NCI-H2196 (cell line): ENCODE results near the gene IDH2.
"Not testable (repeated sequence)": the region's sequence is repeated elsewhere in the genome, so short reads cannot be mapped to it uniquely, and the experiment has no call there.

Experiments used
- DNase-seq: peaks from one replicate; lab custom pipeline; 2025; ENCODE audit not compliant: unreplicated experiment; lab: John Stamatoyannopoulos, UW

Gene IDH2

DNA sequence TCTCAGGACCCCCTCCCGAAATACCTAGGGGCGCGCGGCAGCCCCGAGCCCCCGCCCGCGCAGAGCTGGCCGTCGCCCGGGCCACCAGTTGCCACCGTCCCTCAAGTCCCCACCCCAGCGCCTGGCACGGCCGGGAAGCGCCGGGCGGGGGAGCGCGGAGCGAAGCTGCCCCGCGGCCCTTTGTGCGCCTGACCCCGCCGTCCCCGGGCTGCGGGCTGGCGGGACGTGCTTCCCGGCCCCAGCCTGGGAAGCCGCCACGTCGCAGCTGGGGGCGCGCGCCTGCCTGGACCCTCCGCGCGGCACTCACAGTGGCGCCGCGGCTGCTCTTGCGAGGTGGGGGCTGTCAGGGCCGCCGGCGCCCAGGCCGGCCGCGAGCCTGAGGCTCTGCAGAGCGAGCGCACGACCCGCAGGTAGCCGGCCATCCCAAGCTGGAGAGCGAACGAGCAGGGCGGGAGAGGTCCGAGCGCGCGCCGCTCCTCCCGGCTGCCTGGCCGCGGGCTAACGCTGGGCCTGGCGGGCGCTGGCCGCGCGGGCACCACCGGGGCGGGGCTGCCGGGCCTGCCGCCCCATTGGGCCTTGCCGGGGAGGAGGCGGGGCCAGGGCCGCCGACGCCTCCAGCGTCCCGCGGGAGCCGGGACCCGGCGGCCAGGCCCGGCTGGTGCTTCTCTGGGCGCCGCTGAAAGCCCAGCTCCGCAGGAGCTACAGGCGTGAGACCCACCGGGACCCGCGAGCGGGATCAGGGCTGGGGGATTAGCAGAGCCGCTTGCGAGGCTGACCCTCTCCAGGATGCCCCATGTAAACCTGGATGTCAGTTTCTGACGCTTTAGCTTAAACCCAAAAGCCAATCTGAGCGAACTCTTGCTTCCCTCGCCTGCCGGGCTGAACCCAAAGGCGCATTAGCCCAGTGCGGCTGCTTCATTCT, at the start of gene IDH2:
TSS of gene IDH2 (minus strand) at position 500 of the 922 bp plus-strand sequence. CDS start at position 422, 78 bp downstream.
- DNase-seq, result peak; percentile 79

DNA sequence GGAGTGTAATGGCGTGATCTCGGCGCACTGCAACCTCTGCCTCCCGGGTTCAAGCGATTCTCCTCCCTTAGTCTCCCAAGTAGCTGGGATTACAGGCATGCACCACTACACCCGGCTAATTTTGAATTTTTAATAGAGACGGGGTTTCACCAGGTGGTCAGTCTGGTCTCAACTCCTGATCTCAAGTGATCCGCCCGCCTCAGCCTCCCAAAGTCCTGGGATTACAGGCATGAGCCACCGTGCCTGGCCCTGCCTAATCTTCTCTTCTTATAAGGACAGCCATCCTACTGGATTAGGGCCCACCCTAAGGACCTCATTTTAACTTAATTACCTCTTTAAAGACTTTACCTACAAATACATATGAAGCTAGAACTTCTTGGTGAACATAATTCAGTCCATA, 48.3 kb upstream of the IDH2 start:
- not testable (repeated sequence) for DNase-seq

GRCh38 chr15:90149609-90150340, 47.5 kb upstream of the IDH2 start:
- DNase-seq, result no peak

GRCh38 chr15:90146198-90146761, 44.0 kb upstream of the IDH2 start:
- not testable (repeated sequence) for DNase-seq

- no peak for DNase-seq
Measured at GRCh38 chr15:90145761-90146160, 43.5 kb upstream of the IDH2 start.

DNA sequence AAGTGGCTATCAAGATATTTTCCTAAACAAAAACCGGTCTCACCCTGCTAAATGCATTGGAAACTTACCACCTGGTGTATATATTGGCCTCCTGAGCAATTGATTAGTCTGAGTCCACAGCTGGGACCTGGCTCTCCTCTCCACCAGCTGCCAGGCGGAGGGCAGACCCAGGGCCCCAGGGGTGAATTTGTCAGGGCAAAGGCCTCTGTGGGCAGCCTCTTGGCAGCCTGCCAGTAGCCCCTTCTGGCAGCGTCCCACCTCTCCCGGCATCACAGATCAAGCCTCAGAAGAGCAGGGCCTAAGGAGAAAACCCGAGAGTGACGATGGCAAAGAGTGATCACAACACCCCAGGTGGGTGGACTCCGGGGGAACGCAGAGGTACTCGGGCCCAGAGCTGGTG, 43.0 kb upstream of the IDH2 start:
- no peak for DNase-seq

GRCh38 chr15:90143166-90143655, 40.9 kb upstream of the IDH2 start:
- DNase-seq, result peak; percentile 32

DNA sequence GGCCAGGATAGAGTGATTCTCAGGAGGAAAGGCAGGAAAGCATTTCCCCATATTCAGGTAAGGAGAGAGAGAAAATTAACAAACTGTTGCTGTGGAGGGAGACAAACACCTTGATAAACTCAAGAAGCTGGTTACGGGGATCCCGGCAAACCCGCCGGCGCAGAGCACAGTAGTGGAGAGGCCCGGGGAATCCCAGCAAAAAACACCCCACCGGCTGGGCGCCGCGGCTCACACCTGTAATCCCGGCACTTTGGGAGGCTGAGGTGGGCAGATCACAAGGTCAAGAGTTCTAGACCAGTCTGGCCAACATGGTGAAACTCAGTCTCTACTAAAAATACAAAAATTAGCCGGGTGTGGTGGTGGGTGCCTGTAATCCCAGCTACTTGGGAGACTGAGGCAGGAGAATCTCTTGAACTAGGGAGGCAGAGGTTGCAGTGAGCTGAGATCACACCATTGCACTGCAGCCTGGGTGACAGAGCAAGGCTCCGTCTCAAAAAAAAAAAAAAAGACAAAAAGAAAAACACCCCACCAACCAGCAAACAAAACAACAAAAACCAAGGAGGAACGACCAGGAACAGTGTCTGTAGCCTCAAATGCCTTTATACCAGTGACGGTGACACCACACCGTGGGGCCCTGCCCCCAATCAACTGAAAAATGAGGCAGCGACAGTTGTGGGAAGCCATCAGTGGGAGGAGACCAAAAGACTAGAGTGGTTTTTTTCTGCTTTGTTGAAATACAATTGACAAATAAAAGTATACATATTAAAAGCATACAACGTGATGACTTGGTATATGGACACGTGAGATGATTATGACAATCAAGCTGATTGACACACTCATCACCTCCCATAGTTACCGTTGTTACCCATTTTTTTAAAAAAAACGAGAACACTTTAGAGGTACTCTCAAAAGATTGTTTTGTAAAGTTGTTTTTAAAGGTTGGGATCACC, 40.2 kb upstream of the IDH2 start:
- DNase-seq, result no peak

DNA sequence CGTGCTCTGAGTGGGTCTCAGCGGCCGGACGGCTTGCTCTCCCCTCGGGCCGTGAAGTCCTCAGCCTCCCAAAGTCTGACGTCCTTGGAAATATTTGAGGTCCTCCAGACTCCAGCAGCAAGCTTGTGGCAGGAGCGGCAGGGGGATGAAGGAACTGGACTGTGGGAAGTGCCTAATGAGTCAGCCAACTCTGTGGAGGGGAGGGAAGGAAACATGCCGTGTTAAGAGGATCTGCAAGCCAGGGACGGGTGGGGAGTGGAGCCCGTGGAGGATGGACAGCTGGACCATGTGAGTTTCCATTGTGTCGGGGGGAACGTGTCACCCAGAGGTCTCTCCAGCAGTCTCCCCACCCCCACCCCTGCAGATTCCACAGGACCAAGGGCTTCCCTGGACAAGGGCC, 39.4 kb upstream of the IDH2 start:
- DNase-seq, result no peak

DNA sequence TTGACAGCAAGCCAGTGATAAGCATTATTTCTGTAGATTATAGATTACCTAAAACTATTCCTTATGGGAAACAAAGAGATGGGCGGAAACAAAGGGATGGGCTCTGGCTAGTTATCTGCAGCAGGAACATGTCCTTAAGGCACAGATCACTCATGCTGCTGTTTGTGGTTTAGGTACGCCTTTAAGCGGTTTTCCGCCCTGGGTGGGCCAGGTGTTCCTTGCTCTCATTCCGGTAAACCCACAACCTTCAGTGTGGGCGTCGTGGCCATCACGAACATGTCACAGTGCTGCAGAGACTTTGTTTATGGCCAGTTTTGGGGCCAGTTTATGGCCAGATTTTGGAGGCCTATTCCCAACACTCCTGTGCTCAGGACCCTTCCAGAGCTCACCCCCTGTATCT, 37.3 kb upstream of the IDH2 start:
- not testable (repeated sequence) for DNase-seq

DNA sequence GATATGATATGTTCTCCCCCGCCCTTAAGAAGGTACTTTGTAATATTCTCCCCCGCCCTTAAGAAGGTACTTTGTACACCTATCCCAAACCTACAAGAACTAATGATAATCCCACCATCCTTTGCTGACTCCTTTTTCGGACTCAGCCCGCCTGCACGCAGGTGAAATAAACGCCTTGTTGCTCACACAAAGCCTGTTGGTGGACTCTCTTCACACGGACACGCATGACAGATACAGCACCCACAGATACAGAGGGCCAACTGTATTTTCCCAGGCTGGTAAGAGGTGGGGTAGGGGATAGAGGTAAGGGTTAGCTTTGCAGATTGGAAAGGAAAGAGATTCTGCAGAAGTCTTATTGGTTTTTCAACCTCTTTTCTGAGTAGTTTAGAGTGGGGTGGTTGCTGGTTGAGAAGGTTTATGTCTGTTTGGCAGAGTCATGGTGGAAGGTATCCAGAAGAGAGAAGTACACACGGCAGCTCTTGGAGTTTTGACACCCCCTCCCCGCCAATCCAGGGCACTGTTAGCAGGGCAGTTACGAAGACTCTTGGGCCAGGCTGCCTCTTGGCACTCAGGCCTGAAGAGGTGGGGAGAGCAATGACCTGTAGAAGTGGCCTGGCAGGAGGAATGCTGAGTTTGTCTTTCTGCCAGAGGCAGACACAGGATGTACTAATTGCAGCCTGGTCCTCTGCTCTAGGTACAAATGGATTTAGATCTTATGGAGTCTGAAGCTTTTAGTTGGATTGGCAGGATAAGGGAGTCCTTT, 36.0 kb upstream of the IDH2 start:
- no peak for DNase-seq

GRCh38 chr15:90132437-90132836, 30.2 kb upstream of the IDH2 start:
- DNase-seq, result no peak

- DNase-seq, result no peak
Measured at GRCh38 chr15:90131848-90132247, 29.6 kb upstream of the IDH2 start.

- no peak for DNase-seq
Measured at GRCh38 chr15:90130291-90130690, 28.0 kb upstream of the IDH2 start.

DNA sequence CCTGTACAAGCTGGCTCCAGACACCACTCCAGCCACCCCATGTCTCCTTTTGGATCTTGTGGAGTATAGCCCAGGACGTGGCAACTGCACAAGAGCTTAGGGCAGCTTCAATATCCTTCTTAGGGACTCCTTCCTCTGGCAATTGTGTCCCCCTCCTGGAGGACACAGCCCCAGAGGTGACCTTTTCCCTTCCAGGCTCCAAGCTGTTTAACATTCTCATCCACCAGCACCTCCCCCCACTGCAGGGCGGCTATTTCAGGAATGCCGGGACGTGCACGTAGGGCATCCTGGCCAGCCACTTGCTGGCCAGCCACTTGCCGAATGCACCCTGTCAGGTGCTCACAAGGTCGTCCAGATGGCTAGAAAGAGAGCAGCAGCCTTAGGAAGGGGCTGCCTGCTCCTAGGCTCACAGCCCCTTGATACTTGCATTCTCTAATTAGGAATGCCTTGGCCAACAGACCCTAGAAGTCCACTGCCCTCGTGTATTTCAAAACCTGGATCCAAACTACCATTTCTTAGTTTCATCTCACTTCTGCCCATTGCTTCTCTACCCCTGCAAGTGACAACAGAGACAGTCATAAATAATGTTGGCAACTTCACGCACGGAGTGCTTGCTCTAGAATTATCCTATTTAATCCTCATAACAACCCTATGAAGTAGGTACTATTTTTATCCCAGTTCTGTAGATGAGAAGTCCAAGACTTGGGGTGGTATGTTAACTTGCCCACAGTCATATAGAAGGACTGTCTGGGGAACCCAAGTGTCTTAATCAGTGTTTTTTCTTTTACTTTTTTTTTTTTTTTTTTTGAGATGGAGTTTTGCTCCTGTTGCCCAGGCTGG, 24.5 kb upstream of the IDH2 start:
- DNase-seq, result no peak

- DNase-seq, result no peak
Measured at GRCh38 chr15:90126022-90126421, 23.8 kb upstream of the IDH2 start.

DNA sequence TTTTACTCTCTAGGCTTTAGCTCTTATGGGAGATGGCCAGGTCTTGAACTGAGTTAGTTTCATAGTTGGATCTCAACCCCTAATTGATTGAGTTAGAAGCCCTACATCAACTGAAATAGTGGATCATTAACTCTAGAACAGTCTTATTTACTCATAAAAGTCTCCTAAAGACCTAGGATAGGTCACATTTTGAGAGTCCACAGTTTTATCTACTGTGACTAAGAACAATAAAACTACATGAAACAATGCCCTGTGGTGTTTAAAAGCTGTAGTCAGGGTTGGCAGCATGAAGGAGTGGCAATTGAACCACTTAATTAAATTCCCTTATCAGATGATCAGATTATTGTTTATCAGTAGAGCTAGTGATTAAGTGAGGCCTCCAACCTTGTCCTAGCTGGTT, 22.2 kb upstream of the IDH2 start:
- no peak for DNase-seq

- DNase-seq, result no peak
Measured at GRCh38 chr15:90121086-90121485, 18.8 kb upstream of the IDH2 start.

- DNase-seq, result no peak
Measured at GRCh38 chr15:90119367-90119766, 17.1 kb upstream of the IDH2 start.
